Liver (tissue), 3 donors: ENCODE results near the gene KRT34.

Source experiments
- EGR1 ChIP-seq, 2 donors: IDR thresholded peaks; 2 replicates each; pipeline ENCODE4 v1.6.1; 2016 to 2018; ENCODE audit warnings: antibody characterized with exemption in 2 of 2, low read depth in 2 of 2
- FOXA1 ChIP-seq: IDR thresholded peaks from 2 replicates; pipeline ENCODE4 v1.6.1; 2016; ENCODE audit warnings: antibody characterized with exemption
- GABPA ChIP-seq, 2 donors: IDR thresholded peaks in 1 of 2; conservative IDR thresholded peaks in 1 of 2; 2 replicates each; pipeline ENCODE4 v1.6.1; 2016; ENCODE audit warnings: antibody characterized with exemption in 2 of 2, mild to moderate bottlenecking in 1 of 2, moderate library complexity in 1 of 2
- JUND ChIP-seq, 2 donors: IDR thresholded peaks; 2 replicates each; pipeline ENCODE4 v1.6.1; 2016; ENCODE audit warnings: antibody characterized with exemption in 2 of 2
- MAX ChIP-seq: IDR thresholded peaks from 2 replicates; pipeline ENCODE4 v1.6.1; 2016; ENCODE audit warnings: antibody characterized with exemption
- RAD21 ChIP-seq, 2 donors: IDR thresholded peaks; 2 replicates each; pipeline ENCODE4 v1.6.1; 2016; ENCODE audit warnings: antibody characterized with exemption in 2 of 2, mild to moderate bottlenecking in 2 of 2
- REST ChIP-seq: IDR thresholded peaks from 2 replicates; pipeline ENCODE4 v1.6.1; 2016; ENCODE audit warnings: antibody characterized with exemption, mild to moderate bottlenecking
- SP1 ChIP-seq: IDR thresholded peaks from 2 replicates; pipeline ENCODE4 v1.6.1; 2018; ENCODE audit warnings: antibody characterized with exemption, mild to moderate bottlenecking
- TAF1 ChIP-seq: conservative IDR thresholded peaks from 2 replicates; pipeline ENCODE4 v1.6.1; 2016; ENCODE audit warnings: antibody characterized with exemption, mild to moderate bottlenecking
- YY1 ChIP-seq: IDR thresholded peaks from 2 replicates; pipeline ENCODE4 v1.6.1; 2016; ENCODE audit warnings: antibody characterized with exemption, mild to moderate bottlenecking
- TF ChIP-seq, protein P1 (sequence below): fragments of 150-350 bp; IDR thresholded peaks from 2 replicates; pipeline ENCODE4 v1.5.1; 2017; ENCODE audit warnings: improper control_type of control experiment, low read depth, low read length; ENCODE audit not compliant: missing input control
- TF ChIP-seq, protein P2 (sequence below): IDR thresholded peaks from 2 replicates; pipeline ENCODE4 v1.6.1; 2016; ENCODE audit warnings: antibody characterized with exemption
- donor health status: healthy.
- donor health status: healthy.

DNA sequence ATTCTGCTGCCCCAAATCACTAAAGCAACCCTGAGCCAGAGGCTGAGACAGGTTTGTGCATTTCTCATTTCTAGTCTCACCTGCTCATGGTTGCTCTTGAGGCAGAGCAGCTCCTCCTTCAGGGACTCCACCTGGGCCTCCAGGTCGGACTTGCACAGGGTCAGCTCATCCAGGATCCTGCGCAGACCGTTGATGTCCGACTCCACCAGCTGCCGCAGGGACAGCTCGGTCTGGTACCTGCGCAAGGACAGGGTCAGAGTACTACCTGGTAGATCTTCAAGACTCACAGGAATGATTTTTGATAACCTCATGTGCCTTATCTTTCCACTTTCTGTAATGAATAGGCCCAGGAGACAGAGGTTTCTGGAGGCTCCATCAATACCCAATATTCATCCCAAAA lies 14.2 kb upstream of the KRT34 start:
- TF ChIP-seq, protein P1, sequence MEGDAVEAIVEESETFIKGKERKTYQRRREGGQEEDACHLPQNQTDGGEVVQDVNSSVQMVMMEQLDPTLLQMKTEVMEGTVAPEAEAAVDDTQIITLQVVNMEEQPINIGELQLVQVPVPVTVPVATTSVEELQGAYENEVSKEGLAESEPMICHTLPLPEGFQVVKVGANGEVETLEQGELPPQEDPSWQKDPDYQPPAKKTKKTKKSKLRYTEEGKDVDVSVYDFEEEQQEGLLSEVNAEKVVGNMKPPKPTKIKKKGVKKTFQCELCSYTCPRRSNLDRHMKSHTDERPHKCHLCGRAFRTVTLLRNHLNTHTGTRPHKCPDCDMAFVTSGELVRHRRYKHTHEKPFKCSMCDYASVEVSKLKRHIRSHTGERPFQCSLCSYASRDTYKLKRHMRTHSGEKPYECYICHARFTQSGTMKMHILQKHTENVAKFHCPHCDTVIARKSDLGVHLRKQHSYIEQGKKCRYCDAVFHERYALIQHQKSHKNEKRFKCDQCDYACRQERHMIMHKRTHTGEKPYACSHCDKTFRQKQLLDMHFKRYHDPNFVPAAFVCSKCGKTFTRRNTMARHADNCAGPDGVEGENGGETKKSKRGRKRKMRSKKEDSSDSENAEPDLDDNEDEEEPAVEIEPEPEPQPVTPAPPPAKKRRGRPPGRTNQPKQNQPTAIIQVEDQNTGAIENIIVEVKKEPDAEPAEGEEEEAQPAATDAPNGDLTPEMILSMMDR = no peak
- TF ChIP-seq YY1 = no peak
- no peak for TF ChIP-seq SP1
- TF ChIP-seq REST = no peak
- no peak for TF ChIP-seq FOXA1
- TF ChIP-seq, protein P2, sequence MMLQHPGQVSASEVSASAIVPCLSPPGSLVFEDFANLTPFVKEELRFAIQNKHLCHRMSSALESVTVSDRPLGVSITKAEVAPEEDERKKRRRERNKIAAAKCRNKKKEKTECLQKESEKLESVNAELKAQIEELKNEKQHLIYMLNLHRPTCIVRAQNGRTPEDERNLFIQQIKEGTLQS = no peak
- no peak for TF ChIP-seq RAD21 (IDR thresholded peaks at IDR 0.05)
- TF ChIP-seq MAX = no peak
- TF ChIP-seq TAF1 = no peak
- no peak for TF ChIP-seq JUND (IDR thresholded peaks at IDR 0.05)
- TF ChIP-seq EGR1 (IDR thresholded peaks at IDR 0.05; ENCODE audit: low read depth in 2 of 2) = no peak
- no peak for TF ChIP-seq GABPA (IDR thresholded peaks at IDR 0.05 in 1 of 2, conservative IDR thresholded peaks at IDR 0.05 in 1 of 2)
